K562 (cell line): Measurements from ENCODE around the gene OMP.

Experiments used
- BRCA1 ChIP-seq, 2 experiments: fragments of 450-650 bp in 1 of 2; sonication (generic) in 1 of 2; formaldehyde crosslinking in 1 of 2; IDR thresholded peaks; 2 replicates each; pipeline versions ENCODE4 v1.5.0 to v1.6.1; 2017 to 2020; ENCODE audit warnings: mild to moderate bottlenecking in 1 of 2, missing genetic modification reagents in 1 of 2
- CHCHD3 ChIP-seq: fragments of 250-450 bp; sonication (Bioruptor Pico); IDR thresholded peaks from 2 replicates; pipeline ENCODE4 v2.1.2; 2022; ENCODE audit warnings: mild to moderate bottlenecking
- CREB1 ChIP-seq, 2 experiments: sonication (generic) in 1 of 2; formaldehyde crosslinking in 1 of 2; IDR thresholded peaks; 2 replicates each; pipeline versions ENCODE4 v1.6.1 to v1.8.0; 2012 to 2022; ENCODE audit warnings: inconsistent platforms in 1 of 2, mild to moderate bottlenecking in 1 of 2, missing genetic modification reagents in 1 of 2, moderate library complexity in 1 of 2
- HCFC1 ChIP-seq: IDR thresholded peaks from 2 replicates; pipeline ENCODE4 v1.6.1; 2012; ENCODE audit warnings: low read depth, low read length, improper control_type of control experiment
- KHSRP ChIP-seq: fragments of 450-650 bp; IDR thresholded peaks from 2 replicates; pipeline ENCODE4 v1.6.1; 2017
- RAD51 ChIP-seq: fragments of 450-650 bp; IDR thresholded peaks from 2 replicates; pipeline ENCODE4 v1.7.1; 2016; ENCODE audit warnings: low read depth, mild to moderate bottlenecking, borderline replicate concordance
- ZNF239 ChIP-seq: fragments of 250-450 bp; sonication (Bioruptor Pico); IDR thresholded peaks from 2 replicates; pipeline ENCODE4 v1.4.0; 2020; ENCODE audit warnings: mild to moderate bottlenecking

GRCh38 chr11:77114089-77114463 is 11.4 kb downstream of the OMP start:
- TF ChIP-seq BRCA1 (IDR thresholded peaks at IDR 0.05): no peak
- TF ChIP-seq BRCA1 (CRISPR knock-in tag; IDR thresholded peaks at IDR 0.05): no peak
- no peak for TF ChIP-seq CREB1 (IDR thresholded peaks at IDR 0.05)
- no peak for TF ChIP-seq CREB1 (CRISPR knock-in tag; IDR thresholded peaks at IDR 0.05)
- TF ChIP-seq CHCHD3 (CRISPR knock-in tag): no peak
- no peak for TF ChIP-seq HCFC1
- no peak for TF ChIP-seq ZNF239 (CRISPR knock-in tag)
- TF ChIP-seq RAD51: no peak
- no peak for TF ChIP-seq KHSRP
